Activated CD4-positive, alpha-beta T cell treated with anti-CD3 and anti-CD28 coated beads, Interleukin-10, Interleukin-2, amounts not matched to agents 100 ng/mL and 50 ng/mL, durations not matched to agents 16 hours and 8 hours (primary cell): ENCODE measurements around the gene SSBP2.
"Not testable (repeated sequence)": the region's sequence is repeated elsewhere in the genome, so short reads cannot be mapped to it uniquely, and the experiment has no call there.

Experiments used
- DNase-seq: peaks from one replicate; pipeline ENCODE4 v3.0.0-alpha.2; 2020

The SSBP2 gene

DNA sequence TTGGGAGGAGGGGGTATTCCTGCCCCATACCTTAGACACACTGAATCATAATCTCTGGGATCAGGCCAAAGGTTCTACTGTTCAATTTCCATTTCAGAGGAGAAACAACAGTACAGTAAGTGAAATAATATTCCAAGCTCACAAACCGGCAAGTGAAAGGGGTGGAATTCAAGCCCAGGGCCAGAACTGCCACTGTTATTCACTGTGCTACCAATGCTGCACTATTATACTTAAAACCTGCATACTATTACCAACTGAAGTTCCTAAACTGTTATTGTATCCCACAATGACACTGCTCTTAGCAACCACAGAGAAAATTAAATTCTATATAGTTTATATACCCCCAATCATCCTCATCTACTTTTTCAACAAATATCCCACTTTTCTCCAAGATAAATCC, 24.6 kb downstream of the SSBP2 start:
- no peak for DNase-seq

GRCh38 chr5:81724571-81724970, 26.3 kb downstream of the SSBP2 start:
- DNase-seq, result no peak

DNA sequence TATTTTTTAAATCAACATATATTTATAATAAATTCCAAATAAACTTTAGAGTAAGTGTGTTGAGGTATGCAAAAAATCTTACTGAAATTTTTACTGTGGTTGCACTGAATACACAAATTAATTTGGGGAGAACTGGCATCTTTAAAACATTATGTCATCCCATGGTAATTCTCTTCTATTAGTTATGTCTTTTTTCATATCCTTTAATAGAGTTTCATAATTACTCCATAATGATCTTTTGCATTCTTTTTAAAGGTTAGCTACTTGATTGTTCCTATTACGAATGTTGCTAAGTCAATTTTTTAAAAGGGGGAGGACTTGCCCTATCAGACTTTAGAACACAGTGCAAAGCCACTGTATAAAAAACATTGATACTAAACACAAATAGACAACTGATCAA, 26.8 kb downstream of the SSBP2 start:
- no peak for DNase-seq

DNA sequence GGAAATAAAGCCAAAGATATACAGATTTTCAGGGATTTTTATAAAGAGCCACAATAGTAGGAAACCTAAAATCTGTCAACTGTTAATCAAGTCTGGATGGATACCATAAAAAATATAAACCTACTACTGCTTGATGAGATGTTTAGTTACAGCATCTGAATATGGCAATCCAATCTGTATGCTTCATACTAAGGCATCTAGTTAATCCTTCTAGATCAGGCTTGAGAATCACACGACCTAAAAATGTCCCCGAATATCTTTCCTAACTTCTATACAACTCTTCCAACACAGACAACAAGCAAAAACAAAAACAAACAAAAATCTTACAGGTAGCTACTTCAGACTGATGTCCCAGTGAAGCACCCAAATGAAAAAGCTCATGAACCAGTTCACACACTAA, 29.8 kb downstream of the SSBP2 start:
- no peak for DNase-seq

DNA sequence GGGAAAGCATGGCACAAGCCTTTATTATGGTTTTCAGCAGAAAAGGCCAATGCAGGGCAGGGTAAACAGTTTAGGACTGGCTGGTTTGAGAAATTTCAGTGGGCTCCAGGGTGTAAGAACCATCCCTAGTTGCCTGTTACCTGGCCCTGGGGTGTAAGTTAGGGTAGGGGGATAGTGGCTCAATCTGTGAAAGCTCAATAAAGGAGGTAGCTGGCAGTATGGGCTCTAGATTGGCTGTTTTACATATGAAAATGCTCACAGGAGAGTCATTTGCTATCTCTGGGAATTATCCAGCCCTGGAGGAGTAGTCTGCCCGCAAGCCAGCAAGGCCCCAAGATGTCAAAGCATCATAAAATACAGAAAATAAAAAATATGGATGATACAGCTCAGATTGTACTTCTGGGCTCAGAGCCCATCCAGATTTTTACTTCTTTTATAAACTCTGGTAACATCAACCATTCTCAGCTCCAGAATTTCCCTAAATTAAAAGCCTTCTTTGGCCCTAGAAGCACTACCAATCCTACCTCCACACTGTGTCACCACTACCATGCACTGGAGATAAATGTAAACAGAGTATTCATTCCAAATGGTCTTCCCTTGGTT, 31.1 kb downstream of the SSBP2 start:
- DNase-seq, result no peak

DNA sequence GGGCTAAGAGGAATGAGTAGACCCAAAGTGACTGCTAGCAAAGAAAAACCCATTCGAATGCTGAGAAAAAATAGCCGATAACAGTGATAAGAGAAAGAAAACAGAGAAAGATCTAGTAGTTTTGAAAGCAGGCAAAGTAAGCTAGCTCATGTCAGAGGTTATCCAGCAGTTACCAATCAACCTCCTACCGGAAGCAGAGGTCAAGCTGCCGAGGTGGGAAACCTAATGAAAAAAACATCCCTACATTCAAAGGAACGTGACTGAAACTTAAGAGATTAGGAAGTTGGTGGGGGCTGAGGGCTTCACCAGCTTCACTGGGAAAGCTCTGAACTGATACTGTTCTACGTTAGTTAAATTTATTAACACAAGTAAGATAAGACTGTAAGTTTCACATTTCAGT, 32.6 kb downstream of the SSBP2 start:
- no peak for DNase-seq

- no peak for DNase-seq
Observed at GRCh38 chr5:81717860-81718259, 33.0 kb downstream of the SSBP2 start.

- DNase-seq, result no peak
Observed at GRCh38 chr5:81717226-81717625, 33.7 kb downstream of the SSBP2 start.

DNA sequence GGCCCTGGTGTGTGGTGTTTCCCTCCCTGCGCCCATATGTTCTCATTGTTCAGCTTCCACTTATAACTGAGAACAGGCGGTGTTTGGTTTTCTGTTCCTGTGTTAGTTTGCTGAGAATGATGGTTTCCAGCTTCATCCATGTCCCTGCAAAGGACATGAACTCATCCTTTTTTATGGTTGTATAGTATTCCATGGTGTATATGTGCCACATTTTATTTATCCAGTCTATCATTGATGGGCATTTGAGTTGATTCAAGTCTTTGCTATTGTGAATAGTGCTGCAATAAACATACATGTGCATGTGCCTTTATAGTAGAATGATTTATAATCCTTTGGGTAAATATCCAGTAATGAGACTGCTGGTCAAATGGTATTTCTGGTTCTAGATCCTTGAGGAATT, 36.8 kb downstream of the SSBP2 start:
- not testable (repeated sequence) for DNase-seq

GRCh38 chr5:81708889-81709288, 42.0 kb downstream of the SSBP2 start:
- DNase-seq, result no peak

GRCh38 chr5:81703840-81704239, 47.1 kb downstream of the SSBP2 start:
- no peak for DNase-seq

- DNase-seq, result no peak
Observed at GRCh38 chr5:81700166-81700565, 50.7 kb downstream of the SSBP2 start.

DNA sequence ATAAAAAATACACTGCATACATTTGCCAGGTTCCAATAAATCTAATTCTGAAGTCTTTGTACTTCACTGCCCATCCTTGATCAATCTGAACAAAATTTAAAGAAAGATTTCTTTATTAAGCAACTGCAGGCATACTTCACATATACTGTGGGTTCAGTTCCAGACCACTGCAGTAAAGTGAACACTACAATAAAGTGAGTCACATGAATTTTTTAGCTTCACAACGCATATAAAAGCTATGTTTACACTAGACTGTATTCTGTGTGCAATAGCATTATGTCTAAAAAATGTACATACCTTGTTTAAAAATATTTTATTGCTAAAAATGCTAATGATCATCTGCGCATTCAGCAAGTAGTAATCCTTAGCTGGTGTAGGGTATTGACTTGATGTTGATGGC, 52.1 kb downstream of the SSBP2 start:
- no peak for DNase-seq

GRCh38 chr5:81696418-81697397, 54.2 kb downstream of the SSBP2 start:
- DNase-seq, result no peak

DNA sequence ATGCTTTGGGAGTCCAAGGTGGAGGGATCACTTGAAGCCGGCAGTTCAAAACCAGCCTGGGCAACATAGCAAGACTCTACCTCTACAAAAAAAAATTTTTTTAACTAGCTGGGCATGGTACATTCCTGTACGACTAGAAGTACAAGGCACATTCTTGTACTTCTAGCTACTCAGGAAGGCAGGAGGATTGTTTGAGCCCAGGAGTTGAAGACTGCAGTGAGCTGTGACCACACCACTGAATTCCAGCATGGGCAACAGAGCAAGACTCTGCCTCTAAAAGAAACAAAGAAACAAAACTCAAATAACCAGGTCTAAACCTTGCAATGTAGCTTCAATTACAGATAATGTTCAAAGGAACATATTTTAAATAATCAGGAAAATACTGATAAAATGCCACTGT, 56.2 kb downstream of the SSBP2 start:
- no peak for DNase-seq

DNA sequence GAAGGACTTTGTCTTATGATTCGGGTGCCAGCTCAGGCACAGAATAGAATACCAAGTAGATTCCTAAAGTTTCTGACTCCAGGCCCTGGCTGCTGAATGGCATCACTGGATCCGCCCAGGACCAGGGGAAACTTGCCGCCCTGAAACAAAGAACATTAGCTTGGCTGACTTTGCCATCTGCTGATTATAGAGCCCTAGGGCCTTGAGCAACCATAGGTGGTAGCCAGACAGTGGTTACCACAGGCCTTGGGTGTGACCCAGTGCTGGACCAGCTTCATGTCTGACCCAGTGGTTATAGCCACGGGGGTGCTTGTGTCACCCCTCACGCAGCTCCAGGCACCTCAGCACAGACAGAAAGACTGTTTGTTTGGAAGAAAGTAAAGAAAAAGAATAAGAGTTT, 62.7 kb downstream of the SSBP2 start:
- DNase-seq, result no peak

DNA sequence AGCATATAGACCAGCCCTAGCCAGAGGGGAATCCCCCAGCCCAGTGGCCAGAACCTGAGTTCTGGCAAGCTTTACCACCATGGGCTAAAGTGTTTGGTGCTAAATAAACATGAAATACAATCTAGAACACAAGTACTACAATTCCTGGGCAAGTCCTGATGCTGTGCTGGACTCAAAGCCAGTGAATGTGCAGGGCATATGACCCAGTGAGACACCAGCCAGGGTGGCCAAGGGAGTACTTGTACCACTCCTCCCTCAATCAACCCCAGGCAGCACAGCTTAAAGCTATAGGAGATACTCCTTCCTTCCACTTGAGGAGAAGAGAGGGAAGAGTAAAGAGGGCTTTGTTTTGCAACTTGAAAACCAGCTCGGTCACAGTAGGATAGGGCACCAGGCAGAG, 63.6 kb downstream of the SSBP2 start:
- no peak for DNase-seq

GRCh38 chr5:81685471-81685870, 65.4 kb downstream of the SSBP2 start:
- no peak for DNase-seq

GRCh38 chr5:81679885-81680284, 71.0 kb downstream of the SSBP2 start:
- no peak for DNase-seq

DNA sequence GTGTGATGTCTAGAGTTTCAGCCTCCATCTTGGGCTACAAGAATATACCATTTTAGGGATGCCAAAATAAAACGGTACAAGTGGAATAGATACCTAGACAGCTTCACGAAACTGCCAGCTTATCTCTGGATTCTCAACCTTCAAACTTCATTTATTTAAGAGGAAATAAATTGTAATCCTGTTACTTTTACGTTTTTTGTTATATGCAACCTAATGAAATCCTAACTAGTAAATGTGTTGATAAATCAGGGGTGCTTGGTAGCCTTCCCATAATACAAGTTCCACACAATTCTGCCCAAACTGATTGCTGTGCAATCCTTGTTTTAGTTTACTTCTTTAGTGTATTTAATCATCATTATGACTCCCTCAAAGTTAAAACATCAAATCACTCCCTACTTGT, 75.5 kb downstream of the SSBP2 start:
- DNase-seq, result no peak

DNA sequence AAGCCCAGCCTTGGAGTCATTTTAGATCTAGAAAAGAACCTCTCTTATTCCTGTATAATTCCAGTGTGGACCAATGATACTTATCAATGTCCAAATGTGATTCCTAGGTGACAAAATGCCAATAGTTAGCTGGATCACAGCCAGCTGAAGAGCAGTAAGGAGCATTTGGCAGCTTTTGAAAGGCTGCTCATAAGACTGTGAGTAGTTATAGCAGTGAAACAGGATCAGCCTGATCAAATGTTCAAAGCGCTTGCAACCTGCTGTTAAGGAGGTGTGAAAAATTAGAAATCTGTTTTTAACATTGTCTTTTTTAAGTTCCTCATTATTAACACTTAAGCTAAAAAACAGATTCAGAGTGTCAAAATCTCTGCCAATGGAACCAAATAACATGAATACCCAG, 85.1 kb downstream of the SSBP2 start:
- no peak for DNase-seq

GRCh38 chr5:81660624-81661023, 90.3 kb downstream of the SSBP2 start:
- DNase-seq, result not testable (repeated sequence)

- no peak for DNase-seq
Observed at GRCh38 chr5:81657386-81657785, 93.5 kb downstream of the SSBP2 start.

DNA sequence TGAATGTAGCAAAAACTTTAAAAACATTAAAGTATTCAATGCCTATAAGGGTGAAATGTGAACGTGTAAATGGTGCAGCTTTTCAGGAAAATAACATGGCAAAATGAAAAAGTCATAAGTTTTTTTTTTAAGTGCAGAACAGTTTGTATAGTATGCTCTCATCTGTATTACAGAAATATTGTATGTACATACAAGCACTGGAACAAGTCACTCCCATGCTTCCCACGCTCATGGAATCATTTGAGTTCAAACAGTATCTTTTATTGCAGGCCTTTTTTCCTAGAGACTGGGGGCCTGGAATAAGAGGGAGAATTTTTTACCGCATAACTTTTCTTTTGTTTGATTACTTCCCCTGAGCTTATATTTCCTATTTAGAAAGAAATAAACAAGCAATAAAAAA, 94.1 kb downstream of the SSBP2 start:
- DNase-seq, result no peak

- no peak for DNase-seq
Observed at GRCh38 chr5:81650987-81651386, 99.9 kb downstream of the SSBP2 start.
